BJ (cell line): ENCODE results near the gene SNX24. TPM values are rescaled to one million over a fixed set of nuclear protein-coding genes. Genes with fewer than 3 reads are reported as not detected.

ENCODE experiments used
- CTCF ChIA-PET: fragments of 350-600 bp; formaldehyde crosslinking; extraction: SDS; loops from one replicate; lab custom pipeline; 2021; ENCODE audit warnings: antibody characterized with exemption, inconsistent platforms; lab: Yijun Ruan, JAX
- POLR2A ChIA-PET: fragments of 300-600 bp; sonication (Branson Sonifier 250); formaldehyde crosslinking; extraction: SDS; loops from one replicate; lab custom pipeline; 2021; ENCODE audit warnings: antibody characterized with exemption; lab: Charles Lee
- DNase-seq: peaks from one replicate; pipeline ENCODE4 v3.0.0-alpha.2; 2011; ENCODE audit warnings: low read depth
- H3K27me3 ChIP-seq: 2 replicates; pipeline ENCODE4 v1.6.0; 2011; ENCODE audit warnings: low read length; ENCODE audit not compliant: control insufficient read depth, insufficient read depth
- H3K36me3 ChIP-seq: 2 replicates; pipeline ENCODE4 v1.5.1; 2011; ENCODE audit warnings: low read length; ENCODE audit not compliant: control insufficient read depth, insufficient read depth
- H3K4me3 ChIP-seq: 2 replicates; pipeline ENCODE4 v1.5.1; 2011; ENCODE audit warnings: low read depth, mild to moderate bottlenecking, control low read depth, low read length
- polyA plus RNA-seq: library from polyadenylated mRNA; depleted of rRNA; stranded (reverse); fragments of >200 nt; gene quantifications from 2 replicates; pipeline ENCODE4 v1.2.3, GENCODE V29; 2011
- TF ChIP-seq, protein P1 (sequence below): IDR thresholded peaks from 2 replicates; pipeline ENCODE4 v1.5.1; 2011; ENCODE audit warnings: low read depth, mild to moderate bottlenecking, control low read depth, inconsistent platforms, low read length, moderate library complexity; ENCODE audit not compliant: insufficient read depth

Gene SNX24
- polyA plus RNA-seq, 1 experiment: 6.9 TPM

DNA sequence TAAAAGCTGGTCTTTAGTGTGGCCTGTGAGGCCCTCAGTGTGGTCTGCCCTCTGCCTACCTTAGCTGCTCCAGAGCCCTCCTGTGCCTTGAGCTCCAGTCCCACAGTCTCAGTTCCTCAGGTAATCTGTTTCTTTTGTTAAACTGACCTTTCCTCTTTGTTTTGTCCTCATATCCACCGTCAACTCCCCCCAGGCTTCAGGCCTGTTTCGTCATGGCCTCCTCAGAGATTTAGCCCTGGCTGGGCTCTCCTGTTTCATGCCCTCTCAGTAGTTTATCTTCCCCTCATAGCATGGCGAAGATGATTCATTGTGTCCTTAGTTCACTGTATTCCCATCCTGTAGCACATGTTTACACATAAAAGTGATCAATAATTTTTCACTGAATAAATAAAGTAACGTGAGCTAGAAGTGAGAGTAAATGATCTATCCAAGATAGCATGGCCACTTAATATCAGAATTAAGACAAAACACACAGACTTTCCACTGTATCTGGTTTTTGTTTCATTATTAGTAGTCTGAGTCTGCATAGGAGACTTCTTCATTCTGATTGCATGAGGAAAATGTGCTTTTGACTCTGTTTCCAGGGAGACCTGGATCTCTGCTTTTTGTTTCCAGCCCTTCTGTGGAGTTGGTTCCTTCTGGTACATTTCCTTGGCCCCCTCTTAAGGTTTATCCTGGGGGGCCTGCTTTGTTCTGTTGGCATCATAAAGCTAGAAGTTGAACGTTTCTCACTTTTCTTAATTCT, 70.5 kb downstream of the SNX24 start:
- TF ChIP-seq, protein P1, sequence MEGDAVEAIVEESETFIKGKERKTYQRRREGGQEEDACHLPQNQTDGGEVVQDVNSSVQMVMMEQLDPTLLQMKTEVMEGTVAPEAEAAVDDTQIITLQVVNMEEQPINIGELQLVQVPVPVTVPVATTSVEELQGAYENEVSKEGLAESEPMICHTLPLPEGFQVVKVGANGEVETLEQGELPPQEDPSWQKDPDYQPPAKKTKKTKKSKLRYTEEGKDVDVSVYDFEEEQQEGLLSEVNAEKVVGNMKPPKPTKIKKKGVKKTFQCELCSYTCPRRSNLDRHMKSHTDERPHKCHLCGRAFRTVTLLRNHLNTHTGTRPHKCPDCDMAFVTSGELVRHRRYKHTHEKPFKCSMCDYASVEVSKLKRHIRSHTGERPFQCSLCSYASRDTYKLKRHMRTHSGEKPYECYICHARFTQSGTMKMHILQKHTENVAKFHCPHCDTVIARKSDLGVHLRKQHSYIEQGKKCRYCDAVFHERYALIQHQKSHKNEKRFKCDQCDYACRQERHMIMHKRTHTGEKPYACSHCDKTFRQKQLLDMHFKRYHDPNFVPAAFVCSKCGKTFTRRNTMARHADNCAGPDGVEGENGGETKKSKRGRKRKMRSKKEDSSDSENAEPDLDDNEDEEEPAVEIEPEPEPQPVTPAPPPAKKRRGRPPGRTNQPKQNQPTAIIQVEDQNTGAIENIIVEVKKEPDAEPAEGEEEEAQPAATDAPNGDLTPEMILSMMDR: no peak
- ChIA-PET CTCF (interaction anchor here (1.1 to 1.5 kb wide), 2 partner anchors 9 to 22 kb away, joined by 3 read pairs; no protein-coding TSS in a partner anchor), POLR2A (interaction anchor here (0.6 kb wide), 1 partner anchor 176 kb away, joined by 13 read pairs; no protein-coding TSS in a partner anchor)
- H3K4me3 ChIP-seq: no peak overlapping the region
- H3K36me3 ChIP-seq: no peaks in the 10 kb centered on the region
- DNase-seq: no peak
- no peaks in the 10 kb centered on the region for H3K27me3 ChIP-seq

DNA sequence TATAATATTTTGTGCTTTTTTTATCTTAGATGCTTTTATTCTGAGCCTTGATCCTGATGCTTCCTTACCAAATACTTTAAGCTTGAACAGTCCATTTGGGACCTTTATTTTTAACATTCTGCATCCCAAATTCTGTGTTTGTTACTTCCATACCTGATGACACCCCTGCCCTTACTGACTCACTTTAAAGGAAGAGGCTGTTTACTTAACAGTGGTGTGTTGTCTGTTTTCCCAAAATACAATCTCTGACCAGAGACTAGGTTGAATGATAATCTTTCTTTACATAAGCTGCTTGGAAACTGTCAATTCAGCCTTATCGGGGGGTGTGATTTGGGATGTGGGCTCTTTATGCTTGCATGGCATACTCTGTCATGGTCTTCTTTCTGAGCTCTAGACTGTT, 71.1 kb downstream of the SNX24 start:
- DNase-seq: no peak

DNA sequence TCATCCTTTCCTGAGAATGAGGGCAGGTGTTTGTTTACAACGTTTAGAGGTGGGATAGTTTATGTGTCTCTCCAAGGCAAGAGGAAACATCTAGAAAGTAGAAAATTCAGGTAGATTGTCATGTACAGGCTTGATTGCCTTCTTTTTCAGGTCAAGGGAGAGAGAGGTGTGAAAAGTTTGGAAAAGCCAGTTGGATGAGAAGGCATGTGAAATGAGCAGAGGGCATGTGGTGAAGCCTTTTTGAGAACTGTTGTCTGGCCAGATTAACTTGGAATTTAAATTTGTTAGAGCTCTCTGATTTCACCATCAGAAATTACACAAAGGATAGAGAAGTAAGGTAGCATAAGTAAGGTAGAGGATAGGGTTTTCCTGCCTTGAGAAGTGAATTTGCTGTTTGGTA, 74.6 kb downstream of the SNX24 start:
- Histone ChIP-seq H3K4me3 (no peak overlapping the region), H3K36me3 (no peaks in the 10 kb centered on the region), H3K27me3 (no peaks in the 10 kb centered on the region)
- CTCF ChIA-PET: no interaction called here
- DNase-seq: no peak
- POLR2A ChIA-PET: no interaction called here
- TF ChIP-seq, protein P1: no peak

More for the DNA sequence above, 71.1 kb downstream of the SNX24 start:
- no peaks in the 10 kb centered on the region for H3K27me3 ChIP-seq
- no peaks in the 10 kb centered on the region for H3K36me3 ChIP-seq
- ChIA-PET CTCF (interaction anchor here (1.5 kb wide), 1 partner anchor 22 kb away, joined by 3 read pairs; no protein-coding TSS in a partner anchor), POLR2A (no interaction called here)
- no peak overlapping the region for H3K4me3 ChIP-seq
- TF ChIP-seq, protein P1: no peak

GRCh38 chr5:122921826-122922225, 76.4 kb downstream of the SNX24 start:
- Histone ChIP-seq H3K36me3 (no peaks in the 10 kb centered on the region), H3K4me3 (no peak overlapping the region), H3K27me3 (no peaks in the 10 kb centered on the region)
- TF ChIP-seq, protein P1: no peak
- no peak for DNase-seq
- POLR2A ChIA-PET: no interaction called here
- CTCF ChIA-PET: interaction anchor here (1.1 kb wide), 1 partner anchor 427 kb away, joined by 3 read pairs; no protein-coding TSS in a partner anchor

- ChIA-PET POLR2A (no interaction called here), CTCF (no interaction called here)
- Histone ChIP-seq H3K36me3 (no peaks in the 10 kb centered on the region), H3K4me3 (no peak overlapping the region), H3K27me3 (no peaks in the 10 kb centered on the region)
- peak; percentile 11 for DNase-seq
- TF ChIP-seq, protein P1: no peak
These were observed 78.8 kb downstream of the SNX24 start for GRCh38 chr5:122924203-122924602.
